ENCODE data around the gene C2orf76.

GRCh38 chr2:119378566-119378965 is 11.9 kb upstream of the C2orf76 start:
- TF ChIP-seq CTCF (IDR thresholded peaks at IDR 0.05; ENCODE audit: borderline replicate concordance, extremely low read depth, low read length, poor library complexity, severe bottlenecking) (no peak), EZH2 (IDR thresholded peaks at IDR 0.05; ENCODE audit: borderline replicate concordance, low read depth, low read length, severe bottlenecking) (no peak)
